ENCODE data around the gene PSMA8. TPM values are rescaled to one million over a fixed set of nuclear protein-coding genes. Genes with fewer than 3 reads are reported as not detected.

Gene PSMA8
- total RNA-seq, 1 donor from 2014 or later: not detected

Other genes with a start within 250 kb of the PSMA8 start
- gene SS18, start 43.3 kb upstream of the PSMA8 start, total RNA-seq: 57.1 TPM
- 2.8 TPM for gene TAF4B, start 92.6 kb downstream of the PSMA8 start, total RNA-seq